NCI-H2171 treated with DMSO at 0.1 percent for 48 hours (cell line): Measurements from ENCODE around the gene CYB561D2.

Experiments
- DNase-seq: peaks from one replicate; lab custom pipeline; 2025; lab: John Stamatoyannopoulos, UW

The CYB561D2 gene

DNA sequence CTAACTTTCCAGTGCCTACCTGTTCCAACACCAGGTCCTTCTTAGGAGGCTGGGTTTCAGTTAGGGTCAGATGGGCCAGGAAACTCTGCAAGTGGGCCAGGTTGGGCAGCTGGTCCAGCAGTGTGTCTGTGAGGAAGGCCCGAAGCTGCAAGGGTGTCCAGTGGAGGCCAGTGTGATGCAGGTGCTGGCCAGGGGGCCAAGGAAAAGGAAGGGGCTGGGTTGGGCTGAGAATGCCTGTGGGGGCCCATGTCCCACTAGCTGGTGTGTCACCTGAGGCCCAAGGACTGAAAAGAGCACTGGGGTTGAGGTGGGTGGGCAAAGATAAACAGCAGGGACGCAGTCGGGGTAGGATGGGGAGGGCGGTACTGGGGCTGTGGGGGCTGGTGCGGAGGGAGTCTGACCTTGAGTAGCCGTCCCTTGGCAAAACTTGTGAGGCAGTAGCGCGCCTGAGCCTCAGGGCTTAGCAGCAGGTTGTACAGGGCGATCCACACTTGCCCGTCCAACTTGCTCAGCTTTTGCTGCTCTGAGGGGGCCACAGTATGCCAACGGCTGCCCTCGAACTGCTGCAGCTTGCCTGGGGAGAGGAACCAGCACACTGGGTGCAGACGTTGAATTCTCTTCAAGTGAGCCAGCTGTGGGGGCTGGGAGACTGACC is 8.5 kb upstream of the CYB561D2 start:
- no peak for DNase-seq

DNA sequence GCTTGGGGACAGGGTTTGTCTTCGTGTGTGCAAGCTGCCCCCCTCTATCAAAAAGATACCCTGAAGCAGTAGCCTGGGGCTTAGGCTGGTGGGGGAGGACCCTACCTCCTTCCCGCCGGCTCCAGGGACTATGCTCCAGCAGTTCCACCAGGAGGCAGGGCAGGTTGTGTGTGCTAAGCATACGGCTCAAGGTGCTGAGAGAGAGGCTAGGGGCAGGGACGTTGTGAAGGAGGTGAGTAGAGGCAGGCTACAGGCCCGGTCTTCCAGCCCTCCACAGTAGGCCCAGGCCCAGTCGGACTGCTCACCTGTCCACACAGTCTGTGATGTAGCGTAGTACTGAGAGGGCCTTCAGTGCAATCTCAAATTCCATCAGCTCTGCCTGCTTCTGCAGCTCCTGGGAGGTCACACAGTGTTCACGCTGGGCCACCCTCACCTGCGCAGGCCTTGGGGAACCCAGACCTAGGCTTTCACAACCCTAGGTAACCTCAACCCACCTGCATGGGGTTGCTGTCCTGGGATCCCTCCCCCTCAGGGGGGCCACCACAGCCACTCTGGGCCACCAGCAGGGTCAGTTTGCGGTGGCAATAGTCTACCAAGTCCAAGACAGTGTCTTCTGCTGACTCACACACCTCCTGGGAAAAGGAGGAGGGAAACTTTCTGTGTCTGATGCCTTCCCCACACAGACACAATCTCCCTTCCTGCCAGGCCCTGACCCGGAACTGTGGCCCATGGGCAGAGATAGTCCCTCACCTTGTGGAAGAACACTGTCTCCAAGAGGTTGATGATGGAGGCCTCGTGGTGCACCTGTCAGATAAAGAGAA is 7.6 kb upstream of the CYB561D2 start:
- DNase-seq: no peak

DNA sequence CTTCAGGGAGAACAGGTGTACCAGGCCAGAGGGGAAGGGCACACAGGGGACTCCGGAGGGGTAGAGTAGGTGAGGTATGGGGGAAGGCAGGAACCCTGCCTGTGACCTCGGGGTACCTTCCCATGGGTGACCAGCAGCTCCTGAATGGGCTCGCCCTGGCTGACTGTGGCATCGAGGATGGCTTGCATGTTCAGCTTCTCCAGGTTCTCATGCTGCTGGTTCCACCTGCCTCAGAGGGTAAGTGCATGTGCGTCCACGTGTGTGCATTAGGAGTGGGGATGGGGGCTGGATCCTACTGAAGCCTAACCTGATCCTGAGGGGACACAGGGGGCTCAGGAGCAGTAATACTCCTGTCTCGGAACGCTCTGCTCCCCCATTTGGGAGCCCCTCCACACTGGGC is 5.7 kb upstream of the CYB561D2 start:
- no peak for DNase-seq

DNA sequence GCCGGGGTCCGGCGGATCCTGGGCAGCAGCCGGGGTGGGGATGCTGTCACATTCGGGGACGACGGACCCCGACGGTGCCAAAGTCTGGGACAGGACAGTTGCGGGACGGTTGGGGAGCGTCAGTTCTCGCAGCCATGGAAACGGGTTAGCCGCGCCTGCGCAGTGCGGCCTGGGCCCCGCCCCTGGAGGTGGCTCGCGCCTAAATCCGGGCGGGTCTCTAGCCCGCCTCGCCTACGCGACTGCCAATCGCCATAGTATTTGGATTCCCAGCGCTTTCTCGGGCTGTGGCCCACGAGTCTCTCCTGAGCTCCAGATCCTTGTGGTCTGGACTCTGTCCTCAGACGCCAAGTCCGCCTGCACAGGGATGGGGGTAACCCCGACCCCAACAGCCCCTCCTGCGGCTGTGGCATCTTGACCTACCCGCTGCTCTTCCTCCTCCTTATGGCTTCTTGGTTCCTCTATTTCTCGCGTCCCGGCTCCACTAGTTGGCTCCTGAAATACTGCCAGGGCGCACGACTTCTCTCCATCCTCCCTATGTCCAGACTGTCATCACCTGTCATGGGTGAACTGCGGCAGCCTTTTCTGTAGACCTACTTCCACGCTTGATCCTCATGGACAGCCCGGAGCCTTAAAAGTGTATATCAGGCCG is 5.0 kb upstream of the CYB561D2 start, which contains the start of gene ZMYND10:
TSS of gene ZMYND10 (minus strand) at position 147 of the 649 bp plus-strand sequence. CDS start 153 bp downstream, outside the sequence.
- no peak for DNase-seq

DNA sequence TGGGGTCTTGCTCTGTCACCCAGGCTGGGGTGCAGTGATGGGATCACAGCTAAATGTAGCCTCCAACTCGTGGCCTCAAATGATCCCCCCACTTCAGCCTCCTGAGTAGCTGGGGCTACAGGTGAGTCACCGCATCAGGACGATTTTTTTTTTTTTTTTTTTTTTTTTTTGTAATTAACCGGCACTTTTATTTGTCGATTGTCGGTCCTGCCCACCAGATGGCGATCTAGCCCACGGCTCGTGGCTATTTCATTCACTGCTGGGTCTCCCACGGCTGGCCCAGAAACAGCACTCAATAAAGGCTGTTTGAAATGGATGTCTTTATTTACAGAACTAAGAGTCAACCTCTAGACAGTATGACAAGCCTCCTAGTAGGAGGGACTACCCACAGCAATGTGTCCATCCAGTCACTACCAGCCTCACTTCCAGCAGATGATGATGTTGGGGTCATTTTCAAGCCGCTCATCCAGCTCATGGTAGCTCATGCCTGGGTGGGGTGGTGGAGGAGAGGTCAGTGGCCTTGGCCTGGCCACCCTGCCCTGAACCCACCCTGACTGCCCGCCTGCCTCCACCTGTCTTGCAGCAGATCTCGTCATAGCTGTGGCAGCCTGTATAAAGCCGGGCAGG is 3.4 kb upstream of the CYB561D2 start:
- peak; percentile 57 for DNase-seq

DNA sequence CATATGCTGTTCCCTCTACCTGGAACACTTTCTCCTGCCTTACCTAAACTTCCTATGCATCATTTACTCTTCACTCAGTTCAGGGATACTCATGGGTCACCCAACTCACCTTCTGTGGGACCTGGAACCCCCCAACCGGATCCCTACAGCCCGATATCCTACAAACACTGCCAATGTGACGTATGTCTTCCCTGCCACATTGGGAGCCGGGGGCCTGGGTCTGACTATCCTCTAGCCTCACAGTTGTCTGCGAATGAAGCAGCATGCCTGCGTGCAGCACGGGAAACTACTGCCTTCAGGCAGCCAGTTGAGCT is 492 bp upstream of the CYB561D2 start:
- no peak for DNase-seq

DNA sequence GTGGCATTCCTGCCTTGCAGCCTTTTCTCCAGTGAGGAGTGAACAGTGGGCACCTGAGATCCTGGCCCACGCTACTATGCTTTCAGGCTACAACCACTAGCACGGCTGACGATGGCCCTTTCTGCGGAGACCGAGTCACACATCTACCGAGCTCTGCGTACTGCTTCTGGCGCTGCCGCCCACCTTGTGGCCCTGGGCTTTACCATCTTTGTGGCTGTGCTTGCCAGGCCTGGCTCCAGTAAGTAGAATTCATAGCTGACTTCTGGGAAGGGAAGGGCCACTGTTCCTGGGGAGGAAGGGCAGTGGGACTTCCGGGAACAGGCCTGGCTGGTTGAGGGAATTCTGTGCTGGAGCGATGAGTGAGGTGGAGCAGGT is 648 bp downstream of the CYB561D2 start:
- no peak for DNase-seq

DNA sequence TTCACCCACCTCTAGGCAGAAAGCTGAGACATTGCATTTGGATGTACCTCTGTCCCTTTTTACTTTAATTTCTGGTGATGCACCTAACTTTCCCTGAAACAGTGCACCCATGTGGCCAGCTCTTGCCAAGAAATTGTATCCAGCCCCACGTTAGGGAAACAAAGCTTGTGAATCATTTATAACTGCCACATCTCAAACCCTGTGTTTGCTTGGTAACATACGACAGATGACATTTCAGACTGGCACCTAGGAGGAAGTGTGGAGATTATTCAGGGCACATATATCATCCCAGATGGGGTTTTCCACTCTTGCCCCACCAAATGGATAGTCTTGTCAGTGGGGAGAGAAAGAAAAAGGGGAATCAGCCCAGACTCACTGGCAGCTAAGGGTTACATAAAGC is 2.1 kb downstream of the CYB561D2 start:
- peak; percentile 6 for DNase-seq

DNA sequence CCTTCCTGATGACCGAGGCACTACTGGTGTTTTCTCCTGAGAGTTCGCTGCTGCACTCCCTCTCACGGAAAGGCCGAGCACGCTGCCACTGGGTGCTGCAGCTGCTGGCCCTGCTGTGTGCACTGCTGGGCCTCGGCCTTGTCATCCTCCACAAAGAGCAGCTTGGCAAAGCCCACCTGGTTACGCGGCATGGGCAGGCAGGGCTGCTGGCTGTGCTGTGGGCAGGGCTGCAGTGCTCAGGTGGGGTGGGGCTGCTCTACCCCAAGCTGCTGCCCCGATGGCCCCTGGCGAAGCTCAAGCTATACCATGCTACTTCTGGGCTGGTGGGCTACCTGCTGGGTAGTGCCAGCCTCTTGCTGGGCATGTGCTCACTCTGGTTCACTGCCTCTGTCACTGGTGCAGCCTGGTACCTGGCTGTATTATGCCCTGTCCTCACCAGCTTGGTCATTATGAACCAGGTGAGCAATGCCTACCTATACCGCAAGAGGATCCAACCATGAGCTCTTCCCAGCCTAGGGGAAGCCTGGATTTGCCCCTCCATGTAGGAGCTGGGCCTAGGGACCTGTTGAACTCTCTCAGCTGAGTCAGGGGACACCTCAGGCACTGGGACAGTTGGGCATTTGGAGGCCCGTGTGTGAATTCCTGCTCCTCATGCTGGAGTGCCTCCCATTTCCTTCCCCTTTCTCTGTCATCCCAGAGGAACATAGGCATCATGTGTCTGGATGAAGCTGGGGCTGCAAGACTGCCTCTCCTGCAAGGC is 2.8 kb downstream of the CYB561D2 start:
- no peak for DNase-seq

DNA sequence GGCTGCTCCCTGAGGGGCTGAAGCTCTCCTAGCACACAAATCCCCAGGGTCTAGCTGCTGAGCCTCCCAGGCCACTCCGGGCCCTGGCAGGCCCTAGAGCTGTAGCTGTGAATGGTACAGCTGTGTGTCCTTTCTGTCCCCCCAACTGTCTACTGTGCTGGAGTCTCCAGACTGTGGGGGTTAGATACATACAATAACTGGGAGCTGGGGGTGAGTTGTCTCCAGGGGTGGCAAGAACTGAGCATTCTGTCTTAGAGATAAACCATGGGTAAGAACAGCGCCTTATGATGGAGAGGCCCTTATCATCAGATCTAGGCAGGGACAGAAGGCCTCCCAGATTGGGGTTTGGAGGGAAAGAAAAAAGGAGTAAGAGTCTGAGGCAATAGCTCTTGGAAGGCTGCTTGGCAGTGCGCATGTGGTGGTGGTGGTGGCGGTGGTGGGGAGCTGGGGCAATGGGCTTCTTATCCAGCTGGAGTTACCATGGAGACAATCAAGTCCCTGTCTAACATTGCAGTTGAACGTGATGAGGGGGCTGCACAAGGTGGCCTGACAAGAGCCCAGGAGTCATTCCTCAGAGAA is 3.6 kb downstream of the CYB561D2 start:
- no peak for DNase-seq

DNA sequence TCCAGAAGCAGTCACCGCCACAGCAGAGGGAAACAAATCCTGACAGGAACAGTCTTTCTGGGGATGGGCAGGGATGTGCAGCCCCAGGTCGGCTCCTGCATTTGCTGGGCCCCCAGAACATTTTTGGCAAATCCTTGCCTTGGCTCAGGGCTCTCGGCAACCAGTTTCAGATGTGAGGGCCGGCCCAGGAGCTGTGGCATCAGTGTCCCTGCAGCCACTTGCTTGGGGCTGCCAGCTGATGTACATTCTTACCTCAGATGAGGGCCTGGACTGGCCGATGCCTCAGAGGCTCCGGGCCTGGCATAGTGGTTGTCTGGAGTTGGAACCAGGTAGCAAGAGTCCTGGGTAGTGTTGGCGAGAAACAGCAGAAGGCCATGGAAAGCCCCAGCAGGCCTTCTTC is 4.2 kb downstream of the CYB561D2 start:
- no peak for DNase-seq

DNA sequence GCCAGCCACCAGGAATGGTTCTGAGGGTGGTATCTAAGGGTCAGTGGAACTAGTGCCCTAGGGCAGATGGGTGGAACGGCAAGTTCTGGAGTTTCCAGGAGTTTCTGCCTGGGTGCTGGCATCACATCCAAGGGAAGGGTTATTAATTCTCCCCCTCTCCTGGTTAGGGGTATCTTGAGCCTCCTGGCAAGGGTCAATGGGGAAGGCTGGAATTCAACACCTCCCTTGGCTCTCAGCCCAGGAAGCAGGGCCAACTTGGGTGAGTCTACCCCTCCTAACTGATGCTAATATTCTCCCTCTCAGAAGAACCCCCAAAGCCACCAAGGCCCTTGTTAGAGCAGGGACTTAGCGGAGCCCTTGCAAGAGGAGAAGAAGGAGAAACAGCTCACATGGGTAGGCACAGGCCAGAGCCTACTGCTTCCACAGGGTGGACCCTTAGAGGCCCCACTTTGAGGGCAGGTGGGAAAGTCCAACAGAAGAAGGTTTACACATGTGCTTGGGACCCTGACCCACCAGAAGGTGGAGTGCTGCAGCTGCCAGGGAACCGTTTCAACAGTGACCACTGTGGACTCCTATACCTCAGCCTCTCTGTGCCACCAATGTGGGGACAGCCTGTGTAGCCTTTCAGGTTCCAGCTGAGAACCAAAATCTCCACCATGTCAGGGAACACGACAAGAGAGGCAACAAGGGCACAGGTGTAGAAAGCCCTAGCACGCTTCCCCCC is 5.3 kb downstream of the CYB561D2 start:
- DNase-seq: no peak

DNA sequence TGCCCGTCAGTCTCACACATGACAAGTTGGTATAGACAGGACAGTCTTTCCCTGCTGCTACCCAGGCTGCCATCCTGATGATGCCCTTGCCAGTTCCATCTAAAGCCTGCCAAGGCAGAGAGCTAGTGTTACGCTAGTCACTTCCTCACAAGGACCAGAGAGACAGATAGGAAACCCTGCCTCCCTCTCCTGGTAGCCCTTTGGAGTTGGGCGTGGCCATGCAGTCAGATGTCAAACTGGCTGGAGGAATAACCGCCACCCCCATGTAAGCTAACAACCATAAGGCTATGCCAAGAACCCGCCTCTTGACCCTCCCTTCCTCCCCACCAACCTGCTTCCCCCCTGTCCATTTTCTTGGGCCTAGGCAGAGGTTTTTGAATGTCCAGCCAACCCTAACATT is 5.9 kb downstream of the CYB561D2 start:
- DNase-seq: no peak

DNA sequence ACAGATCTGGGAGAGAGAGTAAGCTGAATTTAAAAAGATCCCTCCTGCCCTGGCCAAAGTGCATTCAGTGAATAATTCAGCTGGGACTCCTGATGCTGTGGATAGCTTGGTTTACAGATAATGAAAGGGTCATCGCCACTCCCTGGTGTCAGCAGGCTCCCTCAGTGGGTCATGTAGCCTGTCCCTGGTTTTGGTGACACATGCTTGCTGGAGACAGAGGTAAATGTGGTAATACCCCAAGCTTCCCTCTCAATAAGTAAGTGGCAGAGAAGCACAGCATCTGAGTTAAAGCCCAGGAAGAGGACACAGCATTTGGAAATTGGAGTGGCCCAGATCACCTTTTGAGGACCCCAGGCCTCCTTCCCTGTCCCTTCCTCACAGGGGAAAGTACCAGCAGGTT is 6.8 kb downstream of the CYB561D2 start:
- DNase-seq: no peak

DNA sequence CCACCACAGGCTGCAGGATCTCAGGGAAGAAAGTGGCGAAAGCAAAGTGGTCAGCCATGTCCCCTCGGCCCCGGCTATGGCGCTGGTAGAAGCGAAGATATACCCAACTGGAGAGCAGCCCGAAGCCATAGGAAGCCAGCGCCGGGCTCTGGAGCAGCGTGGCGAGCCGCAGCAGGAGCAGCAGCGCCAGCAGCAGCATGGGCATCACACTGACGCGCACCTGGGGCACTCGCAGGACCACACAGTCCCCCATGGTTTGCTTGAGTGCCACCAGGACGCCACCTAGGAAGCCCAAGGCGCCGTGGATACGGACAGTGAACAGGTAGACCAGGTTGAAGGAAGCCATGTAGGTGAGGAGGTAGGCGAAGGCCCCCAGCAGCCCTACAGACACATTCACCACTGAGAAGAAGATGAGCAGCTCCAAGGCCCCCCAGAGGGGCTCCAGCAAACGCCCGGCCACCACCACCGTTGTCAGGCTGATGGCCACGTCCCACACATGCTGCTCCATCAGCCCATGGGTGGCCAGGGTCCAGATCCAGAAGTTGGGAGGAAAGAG is 7.8 kb downstream of the CYB561D2 start:
- DNase-seq: no peak

DNA sequence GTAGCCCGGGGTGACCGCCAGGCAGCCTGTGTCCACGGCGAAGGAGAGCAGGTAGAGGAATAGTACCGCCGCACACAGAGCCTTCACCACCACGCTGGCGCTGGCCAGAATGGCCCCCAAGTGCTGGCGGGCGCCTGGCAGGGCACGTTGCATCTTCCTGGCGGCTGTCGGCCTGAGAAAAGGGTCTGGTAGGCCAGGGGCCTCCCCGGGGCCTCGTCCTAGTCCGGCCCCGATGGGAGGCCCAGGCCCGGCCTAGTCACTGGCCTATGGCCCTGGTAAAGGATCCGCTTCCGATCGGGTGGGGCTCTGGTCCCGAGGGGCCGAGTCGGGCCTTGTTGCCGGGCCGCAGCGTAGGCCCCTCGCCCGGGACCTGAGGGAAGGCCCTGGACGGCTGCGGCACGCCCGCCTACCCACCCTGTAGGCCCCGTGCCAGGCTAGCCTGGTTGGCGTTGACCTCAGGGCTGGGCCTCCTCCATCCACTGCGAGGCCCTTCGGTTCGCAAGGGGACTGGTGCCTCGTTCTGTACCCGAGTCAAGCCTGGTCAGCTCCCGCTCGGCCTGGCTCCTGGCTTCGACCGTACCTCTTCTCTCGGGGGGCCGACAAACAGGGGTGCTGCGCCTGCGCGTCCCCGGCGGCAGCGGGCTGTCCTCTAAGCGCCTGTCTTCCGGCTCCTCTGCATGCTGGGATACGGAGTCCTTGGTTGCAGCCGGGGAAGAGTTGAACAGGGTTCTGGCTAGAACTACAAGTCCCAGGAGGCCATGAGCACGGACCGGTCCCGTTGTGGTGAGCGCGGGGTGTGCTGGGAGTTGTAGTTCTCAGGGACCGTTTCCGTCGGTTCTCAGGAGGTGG is 8.5 kb downstream of the CYB561D2 start, which contains the start of gene TMEM115:
TSS of gene TMEM115 (minus strand) at position 611 of the 849 bp plus-strand sequence. CDS start at position 153, 458 bp downstream.
- peak; percentile 96 for DNase-seq

DNA sequence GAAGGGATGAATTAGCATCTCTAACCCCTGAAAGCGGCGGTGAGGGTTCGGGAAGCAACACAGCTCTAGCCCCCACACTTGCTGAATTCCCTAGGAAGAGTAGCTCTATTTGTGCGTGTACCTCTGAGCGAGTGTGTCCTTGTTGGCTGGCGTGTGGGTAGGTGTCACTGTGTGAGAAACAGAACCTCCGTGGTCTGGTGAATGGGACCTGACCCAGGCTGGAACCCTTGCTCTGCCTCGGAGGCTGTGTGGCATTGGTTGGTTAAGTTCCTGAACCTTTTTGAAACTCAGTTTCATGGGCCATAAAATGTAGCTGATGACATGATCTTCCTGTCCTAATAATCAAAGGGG is 9.1 kb downstream of the CYB561D2 start:
- DNase-seq: no peak

DNA sequence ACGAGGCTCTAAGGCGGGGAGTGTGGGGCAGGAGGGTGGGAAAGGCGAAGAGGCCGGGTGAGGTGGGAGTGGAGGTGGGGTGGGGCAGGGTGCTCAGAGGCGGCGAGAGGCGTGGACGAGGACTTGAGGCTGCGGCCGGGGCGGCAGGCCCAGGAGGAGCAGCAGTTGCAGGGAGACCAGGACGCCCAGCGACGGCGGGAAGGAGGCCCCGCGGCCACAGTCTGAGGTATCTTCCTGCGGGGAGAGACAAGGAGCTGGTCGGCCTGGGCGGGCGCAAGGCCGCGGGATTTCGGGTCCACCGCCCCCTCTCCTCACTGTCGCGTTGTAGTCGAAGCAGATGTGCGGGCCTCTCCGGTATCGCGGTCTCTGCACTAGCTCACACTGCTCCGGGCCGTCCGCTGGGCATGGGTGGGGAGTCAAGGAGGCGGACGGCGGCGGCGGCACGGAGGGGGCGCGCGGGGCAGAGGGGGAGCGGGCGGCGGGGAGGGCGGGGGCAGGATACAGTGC is 14.0 kb downstream of the CYB561D2 start:
- no peak for DNase-seq

DNA sequence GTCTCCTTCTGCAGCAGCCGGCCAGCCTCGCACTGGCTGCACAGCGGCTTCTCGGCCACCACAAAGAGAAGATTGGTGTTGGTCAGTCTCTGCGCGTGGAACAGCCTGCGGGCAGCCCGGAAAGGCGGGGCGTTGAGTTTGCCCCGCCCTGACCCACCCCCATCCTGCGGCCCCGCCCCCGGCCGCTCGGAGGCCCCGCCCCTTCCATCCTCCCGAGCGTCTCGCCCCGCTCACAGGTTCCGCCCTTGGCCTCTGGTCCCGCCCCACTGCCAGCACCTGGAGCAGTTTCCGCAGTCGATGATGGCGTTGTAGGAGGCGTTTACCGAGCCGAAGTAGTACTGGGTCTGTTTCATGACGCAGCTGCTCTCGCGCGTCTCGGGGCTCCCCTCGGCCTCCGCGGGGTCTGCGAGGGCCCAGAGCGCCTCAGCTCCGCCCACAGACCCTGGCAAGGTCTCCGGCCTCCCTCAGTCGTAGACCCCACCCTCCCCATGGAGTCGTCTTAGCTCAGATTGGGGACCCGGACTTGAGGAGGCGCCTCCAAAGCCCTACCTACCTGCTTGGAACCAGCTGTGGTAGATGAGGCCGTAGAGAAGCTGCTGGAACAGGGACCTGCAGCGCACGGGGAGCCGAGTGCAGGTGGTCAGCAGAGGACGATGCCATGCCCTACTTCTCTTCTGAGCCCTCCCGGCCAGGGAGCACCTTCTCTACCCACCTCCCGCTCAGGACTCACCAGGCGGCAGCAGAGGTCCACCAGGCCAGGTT is 14.6 kb downstream of the CYB561D2 start:
- DNase-seq: no peak
